D341Med (cell line): ENCODE measurements around the gene SRP72.
A peak's percentile ranks its signal among the peaks of the same experiment; 100 is the strongest.
"Not testable (repeated sequence)": the region's sequence is repeated elsewhere in the genome, so short reads cannot be mapped to it uniquely, and the experiment has no call there.

Experiments used
- DNase-seq: peaks from one replicate; pipeline ENCODE4 v3.0.0; 2012; ENCODE audit warnings: low spot score

The SRP72 gene

GRCh38 chr4:56465599-56466295 lies 1.7 kb upstream of the SRP72 start:
- no peak for DNase-seq

- not testable (repeated sequence) for DNase-seq
These were observed 1.1 kb upstream of the SRP72 start for GRCh38 chr4:56466296-56466761.

- peak; percentile 30 for DNase-seq
These were observed 520 bp upstream of the SRP72 start for GRCh38 chr4:56466910-56467283.

- peak; percentile 56 for DNase-seq
These were observed 643 bp downstream of the SRP72 start for GRCh38 chr4:56468097-56468422.

GRCh38 chr4:56469489-56470210 lies 2.2 kb downstream of the SRP72 start:
- DNase-seq: no peak

- no peak for DNase-seq
These were observed 8.5 kb downstream of the SRP72 start for GRCh38 chr4:56475917-56476316.

- no peak for DNase-seq
These were observed 9.8 kb downstream of the SRP72 start for GRCh38 chr4:56477192-56477702.

- no peak for DNase-seq
These were observed 13.3 kb downstream of the SRP72 start for GRCh38 chr4:56480691-56481090.

- DNase-seq: no peak
These were observed 28.8 kb downstream of the SRP72 start for GRCh38 chr4:56496241-56496640.

GRCh38 chr4:56505269-56506130 lies 38.1 kb downstream of the SRP72 start, which contains the start of gene ARL9:
TSS of gene ARL9 (plus strand) at chr4:56505791. CDS start at chr4:56505863, 72 bp downstream.
- peak; percentile 38 for DNase-seq

- no peak for DNase-seq
These were observed 43.7 kb downstream of the SRP72 start for GRCh38 chr4:56511098-56511497.

- DNase-seq: no peak
These were observed 44.7 kb downstream of the SRP72 start for GRCh38 chr4:56512166-56512565.

- DNase-seq: no peak
These were observed 46.1 kb downstream of the SRP72 start for GRCh38 chr4:56513517-56513916.

GRCh38 chr4:56530269-56531148 lies 63.1 kb downstream of the SRP72 start:
- DNase-seq: peak; percentile 98

- no peak for DNase-seq
These were observed 63.8 kb downstream of the SRP72 start for GRCh38 chr4:56531149-56531770.

GRCh38 chr4:56531823-56532222 lies 64.4 kb downstream of the SRP72 start:
- DNase-seq: no peak

GRCh38 chr4:56532239-56532638 lies 64.8 kb downstream of the SRP72 start:
- DNase-seq: no peak

GRCh38 chr4:56535915-56536314 lies 68.5 kb downstream of the SRP72 start:
- DNase-seq: no peak

GRCh38 chr4:56537147-56537546 lies 69.7 kb downstream of the SRP72 start:
- DNase-seq: no peak

- DNase-seq: no peak
These were observed 73.4 kb downstream of the SRP72 start for GRCh38 chr4:56540826-56541225.

GRCh38 chr4:56544573-56545131 lies 77.2 kb downstream of the SRP72 start:
- peak; percentile 96 for DNase-seq
